Brain microvascular endothelial cell (primary cell): ENCODE measurements around the gene BMP6.

Experiments
- DNase-seq: peaks from one replicate; pipeline ENCODE4 v3.0.0-alpha.2; 2020
- H3K27ac ChIP-seq: fragments of 250-450 bp; sonication (Bioruptor Pico); 2 replicates; pipeline ENCODE4 v1.5.1; 2020; ENCODE audit warnings: mild to moderate bottlenecking, moderate library complexity
- H3K27me3 ChIP-seq: fragments of 250-450 bp; sonication (Bioruptor Pico); replicated peaks from 2 replicates; pipeline ENCODE4 v1.5.1; 2020; ENCODE audit warnings: mild to moderate bottlenecking
- H3K36me3 ChIP-seq: fragments of 250-450 bp; sonication (Bioruptor Pico); replicated peaks from 2 replicates; pipeline ENCODE4 v1.5.1; 2020; ENCODE audit warnings: mild to moderate bottlenecking
- H3K4me3 ChIP-seq: 2 replicates; pipeline ENCODE4 v1.5.1; 2011; ENCODE audit warnings: low read depth, mild to moderate bottlenecking, control low read depth, low read length, moderate library complexity
- CTCF ChIP-seq: IDR thresholded peaks from 2 replicates; pipeline ENCODE4 v1.5.1; 2011; ENCODE audit warnings: low read depth, mild to moderate bottlenecking, moderate library complexity, low read length, control low read depth, inconsistent platforms; ENCODE audit errors: missing control alignments
- in situ Hi-C: cut with HindIII; loops from 2 replicates; pipeline ENCODE4 v1.10.0; 2017; ENCODE audit warnings: low sequenced_read_pairs, low pct_ligation_motif_present

BMP6 gene

GRCh38 chr6:7747901-7748504 lies 22.1 kb downstream of the BMP6 start:
- no peak for TF ChIP-seq CTCF
- Histone ChIP-seq H3K36me3 (no peaks in the 10 kb centered on the region), H3K4me3 (no peak overlapping the region), H3K27ac (no peak overlapping the region), H3K27me3 (peaks cover 6% of the 10 kb centered on the region)
- in situ Hi-C loops: no loop called here
- no peak for DNase-seq

- no peak overlapping the region for H3K27ac ChIP-seq
- in situ Hi-C loops: no loop called here
- H3K36me3 ChIP-seq: no peaks in the 10 kb centered on the region
- no peak overlapping the region for H3K4me3 ChIP-seq
- peaks cover 16% of the 10 kb centered on the region for H3K27me3 ChIP-seq
- no peak for TF ChIP-seq CTCF
- no peak for DNase-seq
These were observed 23.6 kb downstream of the BMP6 start for GRCh38 chr6:7749478-7749877.

- H3K4me3 ChIP-seq: no peak overlapping the region
- no peak for TF ChIP-seq CTCF
- in situ Hi-C loops: no loop called here
- H3K27me3 ChIP-seq: peaks cover 16% of the 10 kb centered on the region
- H3K36me3 ChIP-seq: no peaks in the 10 kb centered on the region
- H3K27ac ChIP-seq: no peak overlapping the region
- DNase-seq: no peak
These were observed 24.3 kb downstream of the BMP6 start for GRCh38 chr6:7750197-7750596.

GRCh38 chr6:7758456-7758855 lies 32.6 kb downstream of the BMP6 start:
- in situ Hi-C loops: no loop called here
- H3K27me3 ChIP-seq: peaks cover 37% of the 10 kb centered on the region
- TF ChIP-seq CTCF: no peak
- peak; percentile 89 for DNase-seq
- no peaks in the 10 kb centered on the region for H3K36me3 ChIP-seq
- no peak overlapping the region for H3K27ac ChIP-seq
- H3K4me3 ChIP-seq: no peak overlapping the region

GRCh38 chr6:7759320-7759719 lies 33.4 kb downstream of the BMP6 start:
- H3K36me3 ChIP-seq: no peaks in the 10 kb centered on the region
- H3K4me3 ChIP-seq: no peak overlapping the region
- no peak for TF ChIP-seq CTCF
- H3K27me3 ChIP-seq: peaks cover 30% of the 10 kb centered on the region
- in situ Hi-C loops: no loop called here
- DNase-seq: no peak
- no peak overlapping the region for H3K27ac ChIP-seq

DNA sequence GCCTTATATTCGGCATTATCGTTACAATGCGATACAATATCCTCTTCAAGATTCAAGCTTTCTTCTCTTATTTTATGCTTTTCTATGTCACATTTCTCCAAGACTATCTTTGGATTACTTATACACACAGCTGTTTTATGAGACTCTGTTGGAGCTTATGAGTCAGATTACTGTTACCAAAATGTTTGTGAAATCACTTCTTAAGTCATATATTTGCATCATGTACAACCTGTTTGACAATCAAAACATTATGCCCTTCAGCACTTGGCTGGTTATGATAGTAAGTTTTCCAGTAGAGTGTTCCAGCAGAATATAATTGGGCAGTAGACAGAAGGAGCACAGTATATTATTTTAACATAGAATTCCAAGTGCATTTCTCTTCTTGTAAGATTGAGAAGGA lies 35.2 kb downstream of the BMP6 start:
- peaks cover 30% of the 10 kb centered on the region for H3K27me3 ChIP-seq
- H3K27ac ChIP-seq: no peak overlapping the region
- TF ChIP-seq CTCF: no peak
- H3K4me3 ChIP-seq: no peak overlapping the region
- DNase-seq: no peak
- no peaks in the 10 kb centered on the region for H3K36me3 ChIP-seq
- in situ Hi-C loops: no loop called here
